H9 (cell line): Measurements from ENCODE around the gene ZBTB48. TPM values are rescaled to one million over a fixed set of nuclear protein-coding genes. Genes with fewer than 3 reads are reported as not detected.

Experiments
- DNase-seq: peaks from one replicate; pipeline ENCODE4 v3.0.0-alpha.2; 2017
- H2AFZ ChIP-seq: one replicate; pipeline ENCODE4 v1.6.1; 2013; ENCODE audit warnings: mild to moderate bottlenecking, low read length, control low read depth, moderate library complexity
- H2AK5ac ChIP-seq: 2 replicates; pipeline ENCODE4 v1.6.1; 2013; ENCODE audit warnings: low read length, control low read depth, mixed read lengths; ENCODE audit not compliant: insufficient read length
- H2BK120ac ChIP-seq: one replicate; pipeline ENCODE4 v1.6.1; 2013; ENCODE audit warnings: low read depth, mild to moderate bottlenecking, low read length, control low read depth, inconsistent platforms; ENCODE audit not compliant: poor library complexity, severe bottlenecking
- H2BK12ac ChIP-seq: 2 replicates; pipeline ENCODE4 v1.6.1; 2013; ENCODE audit warnings: low read length, control low read depth, mixed read lengths, low read depth; ENCODE audit not compliant: insufficient read length
- H2BK15ac ChIP-seq: 2 replicates; pipeline ENCODE4 v1.6.1; 2013; ENCODE audit warnings: low read depth, low read length, control low read depth
- H2BK20ac ChIP-seq: one replicate; pipeline ENCODE4 v1.6.1; 2013; ENCODE audit warnings: low read depth, mild to moderate bottlenecking, low read length, control low read depth, inconsistent platforms; ENCODE audit not compliant: poor library complexity, severe bottlenecking
- H2BK5ac ChIP-seq: 2 replicates; pipeline ENCODE4 v1.6.1; 2013; ENCODE audit warnings: low read length, control low read depth, mixed read lengths; ENCODE audit not compliant: insufficient read length
- H3K14ac ChIP-seq: 2 replicates; pipeline ENCODE4 v1.6.1; 2013; ENCODE audit warnings: low read length, control low read depth; ENCODE audit not compliant: insufficient read depth
- H3K18ac ChIP-seq: 2 replicates; pipeline ENCODE4 v1.6.1; 2013; ENCODE audit warnings: low read depth, mild to moderate bottlenecking, mixed read lengths, low read length, control low read depth; ENCODE audit not compliant: insufficient read length
- H3K23ac ChIP-seq: 2 replicates; pipeline ENCODE4 v1.6.1; 2013; ENCODE audit warnings: low read length, control low read depth, mixed read lengths, low read depth; ENCODE audit not compliant: insufficient read length
- H3K23me2 ChIP-seq: 2 replicates; pipeline ENCODE4 v1.6.1; 2013; ENCODE audit warnings: low read depth, mild to moderate bottlenecking, mixed read lengths, low read length, control low read depth; ENCODE audit not compliant: insufficient read length, poor library complexity, severe bottlenecking
- H3K27ac ChIP-seq: 2 replicates; pipeline ENCODE4 v1.5.1; 2013; ENCODE audit warnings: low read length, control low read depth, mixed read lengths, low read depth; ENCODE audit not compliant: insufficient read length
- H3K27me3 ChIP-seq: 2 replicates; pipeline ENCODE4 v1.6.1; 2013; ENCODE audit warnings: low read length, control low read depth, inconsistent platforms; ENCODE audit not compliant: insufficient read depth
- H3K4ac ChIP-seq: 2 replicates; pipeline ENCODE4 v1.6.1; 2013; ENCODE audit warnings: low read depth, mild to moderate bottlenecking, control low read depth, inconsistent platforms, low read length, moderate library complexity
- H3K4me1 ChIP-seq: 2 replicates; pipeline ENCODE4 v1.6.1; 2013; ENCODE audit warnings: low read length, control low read depth, inconsistent platforms; ENCODE audit not compliant: insufficient read depth
- H3K4me2 ChIP-seq: 2 replicates; pipeline ENCODE4 v1.6.1; 2013; ENCODE audit warnings: low read length, control low read depth, mixed read lengths; ENCODE audit not compliant: insufficient read length, insufficient read depth
- H3K56ac ChIP-seq: 2 replicates; pipeline ENCODE4 v1.6.1; 2013; ENCODE audit warnings: low read depth, mild to moderate bottlenecking, mixed read lengths, low read length, control low read depth; ENCODE audit not compliant: insufficient read length
- H3K79me1 ChIP-seq: 2 replicates; pipeline ENCODE4 v1.6.1; 2013; ENCODE audit warnings: low read depth, mild to moderate bottlenecking, moderate library complexity, low read length, control low read depth, inconsistent platforms; ENCODE audit not compliant: insufficient read depth, poor library complexity, severe bottlenecking
- H3K79me2 ChIP-seq: 2 replicates; pipeline ENCODE4 v1.6.1; 2013; ENCODE audit warnings: low read length, control low read depth, inconsistent platforms; ENCODE audit not compliant: insufficient read depth
- H3K9ac ChIP-seq: 2 replicates; pipeline ENCODE4 v1.6.1; 2013; ENCODE audit warnings: low read length, control low read depth, mixed read lengths; ENCODE audit not compliant: insufficient read length; ENCODE audit errors: extremely low read depth
- H3K9me3 ChIP-seq: one replicate; pipeline ENCODE4 v1.6.1; 2013; ENCODE audit warnings: low read depth, low read length, inconsistent platforms; ENCODE audit not compliant: control insufficient read depth
- H3T11ph ChIP-seq: one replicate; pipeline ENCODE4 v1.6.1; 2013; ENCODE audit warnings: mild to moderate bottlenecking, low read length, control low read depth, inconsistent platforms
- H4K20me1 ChIP-seq: one replicate; pipeline ENCODE4 v1.6.1; 2013; ENCODE audit not compliant: control insufficient read depth, insufficient read length, insufficient read depth
- H4K5ac ChIP-seq: 2 replicates; pipeline ENCODE4 v1.6.1; 2013; ENCODE audit warnings: low read depth, mild to moderate bottlenecking, mixed read lengths, low read length, control low read depth; ENCODE audit not compliant: insufficient read length
- H4K8ac ChIP-seq: replicated peaks from 2 replicates; pipeline ENCODE4 v1.6.1; 2013; ENCODE audit warnings: low read length, control low read depth, mixed read lengths, low read depth; ENCODE audit not compliant: insufficient read length
- H4K91ac ChIP-seq: 2 replicates; pipeline ENCODE4 v1.6.1; 2013; ENCODE audit warnings: low read depth, mild to moderate bottlenecking, moderate library complexity, mixed read lengths, low read length, control low read depth; ENCODE audit not compliant: insufficient read length
- H3K27ac Mint-ChIP-seq, 3 experiments: 2 replicates in 2 of 3; 3 replicates in 1 of 3; pipeline ENCODE4 v1.8.0; 2020 to 2021; ENCODE audit warnings: mixed read lengths in 3 of 3, mild to moderate bottlenecking in 1 of 3, moderate library complexity in 1 of 3
- H3K27me3 Mint-ChIP-seq: 2 replicates; pipeline ENCODE4 v1.8.0; 2021; ENCODE audit warnings: low read depth, mild to moderate bottlenecking, moderate library complexity, mixed read lengths
- H3K36me3 Mint-ChIP-seq, 3 experiments: 2 replicates in 2 of 3; 3 replicates in 1 of 3; pipeline ENCODE4 v1.8.0; 2020 to 2021; ENCODE audit warnings: low read depth in 3 of 3, mixed read lengths in 3 of 3; ENCODE audit not compliant: insufficient read depth in 1 of 3
- H3K4me1 Mint-ChIP-seq, 2 experiments: 2 replicates each; pipeline ENCODE4 v1.8.0; 2020; ENCODE audit warnings: mixed read lengths in 2 of 2
- H3K4me3 Mint-ChIP-seq, 2 experiments: 2 replicates in 1 of 2; 3 replicates in 1 of 2; pipeline ENCODE4 v1.8.0; 2020 to 2021; ENCODE audit warnings: mild to moderate bottlenecking in 2 of 2, mixed read lengths in 2 of 2, moderate library complexity in 1 of 2
- H3K9me3 Mint-ChIP-seq, 2 experiments: 2 replicates in 1 of 2; 3 replicates in 1 of 2; pipeline ENCODE4 v1.8.0; 2020; ENCODE audit warnings: mild to moderate bottlenecking in 2 of 2, mixed read lengths in 2 of 2, moderate library complexity in 1 of 2
- CTCF ChIP-seq: fragments of 200-600 bp; sonication (generic); conservative IDR thresholded peaks from 3 replicates; pipeline ENCODE4 v1.8.0; 2021; ENCODE audit warnings: antibody characterized with exemption, mild to moderate bottlenecking
- WGBS: extraction: QIAGEN DNeasy Blood & Tissue Kit; methylation state at CpG from one replicate; pipeline ENCODE4 v1.1.7; 2013; ENCODE audit warnings: missing lambda C conversion rate, low lambda C conversion rate, mixed read lengths; ENCODE audit not compliant: insufficient read length; ENCODE audit errors: extremely low coverage; 5-methylcytosine and 5-hydroxymethylcytosine counted together
- total RNA-seq: library from RNA; stranded (reverse); gene quantifications from 2 replicates; pipeline ENCODE4 v1.2.1, GENCODE V29; 2021

The ZBTB48 gene
- total RNA-seq, 1 experiment from 2014 or later, result 33.2 TPM

GRCh38 chr1:6622396-6623152, 42.8 kb downstream of the ZBTB48 start:
- H3K56ac ChIP-seq, result no peak overlapping the region
- no CpG with 5 or more reads among the region's 10 CpGs for WGBS
- no peaks in the 10 kb centered on the region for H3K27me3 ChIP-seq
- H4K5ac ChIP-seq, result no peak overlapping the region
- H4K8ac ChIP-seq, result no peak overlapping the region
- H4K20me1 ChIP-seq, result peaks cover 2% of the 10 kb centered on the region
- H2AFZ ChIP-seq, result no peak overlapping the region
- no peak overlapping the region for H2BK20ac ChIP-seq
- H3K9ac ChIP-seq, result no peak overlapping the region
- H2BK12ac ChIP-seq, result no peak overlapping the region
- no peak overlapping the region for H2AK5ac ChIP-seq
- H3K14ac ChIP-seq, result no peak overlapping the region
- no peak for TF ChIP-seq CTCF
- no peak overlapping the region for H3K23ac ChIP-seq
- H3K4me1 ChIP-seq, result no peaks in the 10 kb centered on the region
- no peak for DNase-seq
- peaks cover 7% of the 10 kb centered on the region; the same call in 1 of the 2 replicates for H3K79me2 ChIP-seq
- H3K4me2 ChIP-seq, result no peak overlapping the region
- H3K79me1 ChIP-seq, result peaks cover 11% of the 10 kb centered on the region
- Mint-ChIP-seq H3K4me3 (no peak overlapping the region), H3K9me3 (no peaks in the 10 kb centered on the region), H3K27ac (peak overlapping the region; percentile 44 to 75 (median 65); a peak in 4 of 7 replicates), H3K27me3 (no peaks in the 10 kb centered on the region), H3K4me1 (peaks cover 12 to 23% of the 10 kb centered on the region in 2 experiments), H3K36me3 (peaks cover 32 to 79% (median 72%) of the 10 kb centered on the region in 3 experiments)
- no peaks in the 10 kb centered on the region for H3K9me3 ChIP-seq
- no peak overlapping the region for H3K18ac ChIP-seq
- H2BK5ac ChIP-seq, result no peak overlapping the region
- H3K27ac ChIP-seq, result no peak overlapping the region
- H3T11ph ChIP-seq, result no peak overlapping the region
- H2BK15ac ChIP-seq, result no peak overlapping the region
- H3K4ac ChIP-seq, result no peak overlapping the region
- H3K23me2 ChIP-seq, result peaks cover 5% of the 10 kb centered on the region
- no peak overlapping the region for H4K91ac ChIP-seq
- H2BK120ac ChIP-seq, result no peak overlapping the region
